GM12873 (cell line): ENCODE measurements around the gene DQX1.

Source experiments
- TF ChIP-seq, protein P1 (sequence below): IDR thresholded peaks from 2 replicates; pipeline ENCODE4 v1.5.1; 2012; ENCODE audit warnings: low read depth, mild to moderate bottlenecking, moderate library complexity, low read length, control low read depth; ENCODE audit not compliant: insufficient read depth; ENCODE audit errors: missing control alignments

The DQX1 gene

DNA sequence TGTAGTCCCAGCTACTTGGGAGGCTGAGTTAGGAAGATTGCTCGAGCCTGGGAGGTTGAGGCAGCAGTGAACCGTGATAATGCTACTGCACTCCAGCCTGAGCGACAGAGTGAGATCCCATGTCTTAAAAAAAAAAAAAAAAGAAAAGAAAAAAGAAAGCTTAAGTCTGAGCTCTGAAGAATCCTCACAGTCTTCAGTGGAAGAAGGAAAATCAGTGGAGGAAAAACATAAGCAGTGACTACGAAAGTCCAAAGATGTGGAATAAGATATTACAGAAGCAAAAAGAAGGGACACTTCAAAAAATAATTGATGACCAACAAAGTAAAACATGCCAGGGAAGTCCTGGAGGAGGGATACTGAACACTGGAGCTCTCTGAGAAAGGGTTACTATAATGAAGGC, 15.8 kb downstream of the DQX1 start:
- TF ChIP-seq, protein P1, sequence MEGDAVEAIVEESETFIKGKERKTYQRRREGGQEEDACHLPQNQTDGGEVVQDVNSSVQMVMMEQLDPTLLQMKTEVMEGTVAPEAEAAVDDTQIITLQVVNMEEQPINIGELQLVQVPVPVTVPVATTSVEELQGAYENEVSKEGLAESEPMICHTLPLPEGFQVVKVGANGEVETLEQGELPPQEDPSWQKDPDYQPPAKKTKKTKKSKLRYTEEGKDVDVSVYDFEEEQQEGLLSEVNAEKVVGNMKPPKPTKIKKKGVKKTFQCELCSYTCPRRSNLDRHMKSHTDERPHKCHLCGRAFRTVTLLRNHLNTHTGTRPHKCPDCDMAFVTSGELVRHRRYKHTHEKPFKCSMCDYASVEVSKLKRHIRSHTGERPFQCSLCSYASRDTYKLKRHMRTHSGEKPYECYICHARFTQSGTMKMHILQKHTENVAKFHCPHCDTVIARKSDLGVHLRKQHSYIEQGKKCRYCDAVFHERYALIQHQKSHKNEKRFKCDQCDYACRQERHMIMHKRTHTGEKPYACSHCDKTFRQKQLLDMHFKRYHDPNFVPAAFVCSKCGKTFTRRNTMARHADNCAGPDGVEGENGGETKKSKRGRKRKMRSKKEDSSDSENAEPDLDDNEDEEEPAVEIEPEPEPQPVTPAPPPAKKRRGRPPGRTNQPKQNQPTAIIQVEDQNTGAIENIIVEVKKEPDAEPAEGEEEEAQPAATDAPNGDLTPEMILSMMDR: no peak

DNA sequence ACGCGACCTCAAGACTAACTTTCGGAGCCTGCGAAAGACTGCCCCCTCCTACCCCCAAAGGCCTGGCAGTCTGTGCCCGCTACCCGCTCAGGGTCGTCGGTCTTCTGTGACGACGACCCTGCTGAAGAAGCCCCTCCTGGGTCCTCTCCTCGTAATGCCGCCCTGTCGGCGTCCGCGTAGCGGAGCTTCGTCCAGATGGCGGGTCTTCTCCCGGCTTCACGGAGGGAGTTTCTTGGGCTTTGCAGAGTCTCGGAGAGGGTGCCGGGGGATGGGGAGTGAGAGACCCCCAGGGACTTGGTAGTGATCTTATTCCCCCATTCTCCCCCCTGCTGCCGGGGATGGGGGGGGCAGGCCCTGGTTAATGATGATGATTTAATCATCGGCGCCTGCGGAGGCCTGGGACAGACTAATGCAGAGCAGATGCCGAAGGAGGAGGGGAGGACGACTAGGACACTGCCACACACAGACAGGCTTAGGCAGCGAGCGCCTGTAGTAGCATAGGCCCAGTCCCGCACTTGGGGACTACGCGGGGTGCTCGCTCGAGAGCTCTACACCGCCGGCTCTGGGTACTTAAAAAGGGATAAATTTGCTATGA, 18.0 kb downstream of the DQX1 start:
- TF ChIP-seq, protein P1: no peak

DNA sequence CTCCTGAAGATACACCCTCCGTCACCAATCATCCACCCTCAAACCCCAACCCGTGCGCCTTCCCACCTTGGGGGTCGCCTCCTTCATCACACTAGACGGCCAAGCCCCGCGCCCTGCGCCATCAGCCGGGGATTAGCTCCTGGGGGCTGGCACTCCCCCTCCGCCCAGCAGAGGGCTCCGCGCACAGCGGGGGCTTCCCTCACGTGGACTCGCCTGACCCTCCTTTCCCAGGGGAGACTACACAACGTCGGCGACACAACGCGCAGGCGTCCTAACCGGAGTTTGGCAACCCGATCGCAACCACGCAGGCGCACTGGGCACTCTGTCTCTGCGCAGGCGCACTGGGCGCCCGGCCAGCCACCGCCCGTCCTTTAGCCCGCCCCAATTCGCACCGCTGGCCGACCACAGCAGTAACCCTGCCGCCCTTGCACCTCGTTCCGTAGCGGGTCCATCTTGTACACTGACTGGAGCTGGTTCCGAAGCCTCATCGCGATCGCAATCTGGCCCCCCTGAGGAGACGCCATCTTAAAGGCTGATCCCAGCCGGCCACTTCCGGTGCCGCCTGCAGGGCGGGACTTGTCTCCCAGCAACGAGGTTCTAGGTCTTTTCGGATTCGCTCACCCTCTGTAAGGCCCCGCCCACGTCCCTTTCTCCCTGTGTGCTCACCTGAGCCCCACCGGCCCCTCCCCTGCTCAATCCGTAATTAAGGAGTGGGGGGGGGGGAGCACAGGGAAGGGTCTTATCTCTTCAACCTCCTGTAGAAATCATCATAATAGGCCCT, 18.7 kb downstream of the DQX1 start, which contains the start of gene PCGF1:
PCGF1 (minus strand) TSS at position 551 of the 781 bp plus-strand sequence; CDS start at position 524, 27 bp downstream.
- TF ChIP-seq, protein P1: peak; percentile 66

DNA sequence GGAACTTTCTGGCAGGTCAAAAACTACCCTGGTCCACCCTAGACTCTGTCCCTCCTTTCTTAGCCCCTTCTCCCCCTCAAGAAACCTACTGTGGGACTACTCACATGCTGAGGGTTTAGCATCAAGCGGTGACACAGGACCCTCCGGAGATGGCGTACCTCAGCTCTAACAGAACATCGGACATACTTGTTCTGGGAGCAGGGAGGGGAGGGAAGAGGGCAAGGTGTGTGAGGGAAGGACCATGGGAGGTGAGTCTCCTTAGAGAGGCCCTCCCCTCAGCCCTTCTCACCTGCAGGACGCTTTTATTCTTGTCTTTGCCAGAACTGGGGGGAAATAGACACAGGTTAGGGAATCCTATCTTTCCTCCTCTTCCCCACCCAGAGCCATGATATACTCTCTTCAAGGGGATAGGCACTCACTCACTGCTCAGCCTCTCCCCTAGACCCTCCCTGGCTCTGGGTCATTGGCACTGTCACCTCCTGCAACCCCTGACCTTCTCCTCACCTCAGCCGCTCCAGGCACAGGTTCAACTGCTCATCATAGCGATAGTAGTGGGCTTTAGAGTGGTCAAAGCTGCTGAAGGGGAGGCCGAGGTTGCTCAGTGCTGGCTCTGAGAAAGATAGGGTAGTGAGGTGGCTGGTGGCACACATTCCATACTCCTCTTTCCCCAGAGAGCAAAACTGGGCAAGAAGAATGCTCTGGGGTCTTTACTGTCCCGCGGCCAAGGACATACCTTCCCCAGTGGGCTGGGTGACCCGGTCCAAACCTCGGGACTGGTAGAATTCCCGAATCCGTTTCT, 20.4 kb downstream of the DQX1 start:
- TF ChIP-seq, protein P1: no peak

DNA sequence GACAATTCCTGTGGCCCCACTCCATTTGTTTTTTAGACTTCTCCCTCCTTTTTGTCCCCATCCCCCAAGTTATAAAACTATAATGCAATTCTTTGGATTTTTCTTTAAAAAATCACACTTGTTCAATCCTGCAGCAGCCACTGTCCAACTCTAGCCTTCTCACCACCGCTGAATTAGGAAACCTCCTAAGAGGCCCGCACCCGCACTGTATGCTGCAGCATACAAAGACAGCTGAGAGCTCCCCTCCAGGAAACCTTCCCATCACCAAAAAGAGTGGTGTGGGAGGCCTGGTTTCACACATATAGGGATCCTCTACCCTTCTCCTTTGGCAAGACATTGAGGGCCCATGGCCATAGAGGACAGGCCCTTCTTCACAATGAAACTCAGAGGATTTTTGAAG, 21.4 kb downstream of the DQX1 start:
- TF ChIP-seq, protein P1: no peak

DNA sequence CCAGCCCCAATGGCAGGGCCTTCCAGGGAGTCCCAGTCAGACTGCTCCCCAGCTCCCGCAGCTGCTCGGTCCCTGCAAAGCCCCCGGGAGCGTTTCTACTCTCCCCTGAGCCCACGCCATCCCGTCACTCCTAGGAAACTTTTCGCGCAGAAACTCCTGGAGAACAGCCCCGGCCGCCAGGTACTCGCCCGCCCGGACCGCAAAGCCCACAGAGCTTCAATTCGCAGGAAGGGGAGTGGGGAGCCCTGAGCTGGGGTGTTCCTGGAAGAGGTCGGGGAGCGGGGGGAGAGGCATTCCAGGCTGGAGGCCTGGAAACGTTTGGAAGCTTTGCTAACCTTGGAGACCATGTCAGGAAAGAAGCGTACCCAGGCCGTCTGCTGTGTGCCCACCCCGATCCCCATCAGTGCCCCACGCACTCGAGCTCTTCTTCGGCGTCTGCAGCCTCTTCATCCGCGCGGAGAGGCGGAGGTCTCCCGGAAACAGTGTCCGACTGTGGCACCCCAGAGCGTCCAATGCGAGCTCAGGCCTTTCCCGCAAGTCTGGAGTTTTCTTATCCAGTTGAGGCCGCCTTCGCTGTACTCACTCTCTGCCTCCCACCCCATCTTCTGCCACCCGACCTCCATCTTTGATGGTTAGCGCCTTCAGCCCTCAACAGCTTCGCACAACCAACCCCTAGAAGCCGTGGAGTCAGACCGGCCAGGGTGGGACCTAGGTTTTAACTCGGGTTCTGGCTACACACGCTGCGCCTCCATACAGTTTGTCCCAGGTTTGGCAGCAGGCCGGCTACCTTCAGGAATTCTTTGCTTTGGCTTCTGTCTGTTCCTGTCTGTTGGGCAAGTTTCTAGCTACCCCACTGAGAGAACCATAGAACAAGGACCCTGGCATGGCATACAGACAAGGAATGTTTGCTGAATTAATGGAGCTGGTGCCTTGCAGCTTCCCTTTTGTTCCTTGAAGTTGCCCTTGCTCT, 22.2 kb downstream of the DQX1 start:
- TF ChIP-seq, protein P1: no peak
